ENCODE measurements around the gene MINAR1. TPM values are rescaled to one million over a fixed set of nuclear protein-coding genes. Genes with fewer than 3 reads are reported as not detected.
A peak's percentile ranks its signal among the peaks of the same experiment; 100 is the strongest.

Gene MINAR1
- total RNA-seq, 2 donors from 2014 or later = 3.0 to 4.7 TPM

GRCh38 chr15:79467865-79468586 is 35.9 kb downstream of the MINAR1 start:
- Histone ChIP-seq H3K4me3 (no peak overlapping the region), H3K27me3 (no peaks in the 10 kb centered on the region), H3K4me1 (peaks cover 16% of the 10 kb centered on the region), H3K27ac (no peak overlapping the region), H3K36me3 (replicated peaks in 1 of 2; ENCODE audit: insufficient read depth in 1 of 2, low read depth in 2 of 2) (no peaks in the 10 kb centered on the region), H3K9me3 (no peaks in the 10 kb centered on the region)
- intact Hi-C loops (cut with DNase I) = no loop called here
- DNase-seq = no peak
- ATAC-seq = no peak
- TF ChIP-seq POLR2A (IDR thresholded peaks at IDR 0.05) (no peak), CTCF (IDR thresholded peaks at IDR 0.05) (no peak)
- 85 to 87% methylated on average over 17 of the region's 17 CpGs for WGBS, 2 donors

GRCh38 chr15:79472446-79472845 is 40.3 kb downstream of the MINAR1 start:
- H3K27ac ChIP-seq = no peak overlapping the region
- no peaks in the 10 kb centered on the region for H3K4me1 ChIP-seq
- H3K9me3 ChIP-seq = peaks cover 0 to 3% (median 0%) of the 10 kb centered on the region in 3 donors
- intact Hi-C loops (cut with DNase I) = no loop called here
- TF ChIP-seq CTCF (IDR thresholded peaks at IDR 0.05) = no peak
- TF ChIP-seq POLR2A (IDR thresholded peaks at IDR 0.05) = no peak
- 83 to 86% methylated on average over 3 of the region's 3 CpGs for WGBS, 2 donors
- H3K36me3 ChIP-seq (replicated peaks in 1 of 2; ENCODE audit: insufficient read depth in 1 of 2, low read depth in 2 of 2) = no peaks in the 10 kb centered on the region
- DNase-seq (no peak), ATAC-seq (no peak)
- no peak overlapping the region for H3K4me3 ChIP-seq
- H3K27me3 ChIP-seq = no peaks in the 10 kb centered on the region

GRCh38 chr15:79474252-79474651 is 42.1 kb downstream of the MINAR1 start:
- peak; percentile 74 for ATAC-seq
- no peak for TF ChIP-seq CTCF (IDR thresholded peaks at IDR 0.05)
- no peak for TF ChIP-seq POLR2A (IDR thresholded peaks at IDR 0.05)
- Histone ChIP-seq H3K27ac (peak overlapping the region in 1 of 4 donors; percentile 10), H3K4me3 (no peak overlapping the region), H3K27me3 (no peaks in the 10 kb centered on the region), H3K9me3 (peaks cover 0 to 3% (median 0%) of the 10 kb centered on the region in 3 donors), H3K4me1 (no peaks in the 10 kb centered on the region), H3K36me3 (replicated peaks in 1 of 2; ENCODE audit: insufficient read depth in 1 of 2, low read depth in 2 of 2) (no peaks in the 10 kb centered on the region)
- 39 to 50% methylated on average over 1 of the region's 1 CpG for WGBS, 2 donors
- no peak for DNase-seq
- intact Hi-C loops (cut with DNase I) = no loop called here

- Histone ChIP-seq H3K4me3 (no peak overlapping the region), H3K4me1 (no peaks in the 10 kb centered on the region), H3K27me3 (no peaks in the 10 kb centered on the region), H3K36me3 (replicated peaks in 1 of 2; ENCODE audit: insufficient read depth in 1 of 2, low read depth in 2 of 2) (no peaks in the 10 kb centered on the region), H3K27ac (no peak overlapping the region), H3K9me3 (peaks cover 0 to 3% (median 0%) of the 10 kb centered on the region in 3 donors)
- DNase-seq (no peak), ATAC-seq (no peak)
- intact Hi-C loops (cut with DNase I) = no loop called here
- TF ChIP-seq POLR2A (IDR thresholded peaks at IDR 0.05) = no peak
- 61 to 73% methylated on average over 3 of the region's 3 CpGs for WGBS, 2 donors
Measured at GRCh38 chr15:79475306-79475705, 43.2 kb downstream of the MINAR1 start.

GRCh38 chr15:79478108-79478507 is 46.0 kb downstream of the MINAR1 start:
- TF ChIP-seq POLR2A (IDR thresholded peaks at IDR 0.05) = no peak
- TF ChIP-seq CTCF (IDR thresholded peaks at IDR 0.05) = no peak
- WGBS, 2 donors = 68 to 84% methylated on average over 6 to 7 of the region's 7 CpGs
- no peaks in the 10 kb centered on the region for H3K36me3 ChIP-seq (replicated peaks in 1 of 2; ENCODE audit: insufficient read depth in 1 of 2, low read depth in 2 of 2)
- ATAC-seq (no peak), DNase-seq (no peak)
- intact Hi-C loops (cut with DNase I) = no loop called here
- no peak overlapping the region for H3K27ac ChIP-seq
- H3K9me3 ChIP-seq = peaks cover 0 to 3% (median 0%) of the 10 kb centered on the region in 3 donors
- no peaks in the 10 kb centered on the region for H3K4me1 ChIP-seq
- H3K4me3 ChIP-seq = no peak overlapping the region
- no peaks in the 10 kb centered on the region for H3K27me3 ChIP-seq
